Hair follicular keratinocyte (primary cell): ENCODE measurements around the gene PCDH10. TPM values are rescaled to one million over a fixed set of nuclear protein-coding genes. Genes with fewer than 3 reads are reported as not detected.

Experiments used
- total RNA-seq: library from RNA; depleted of rRNA; stranded (reverse); fragments of >200 nt; gene quantifications from 2 replicates; pipeline ENCODE4 v1.2.3, GENCODE V29; 2015

PCDH10 gene, protein sequence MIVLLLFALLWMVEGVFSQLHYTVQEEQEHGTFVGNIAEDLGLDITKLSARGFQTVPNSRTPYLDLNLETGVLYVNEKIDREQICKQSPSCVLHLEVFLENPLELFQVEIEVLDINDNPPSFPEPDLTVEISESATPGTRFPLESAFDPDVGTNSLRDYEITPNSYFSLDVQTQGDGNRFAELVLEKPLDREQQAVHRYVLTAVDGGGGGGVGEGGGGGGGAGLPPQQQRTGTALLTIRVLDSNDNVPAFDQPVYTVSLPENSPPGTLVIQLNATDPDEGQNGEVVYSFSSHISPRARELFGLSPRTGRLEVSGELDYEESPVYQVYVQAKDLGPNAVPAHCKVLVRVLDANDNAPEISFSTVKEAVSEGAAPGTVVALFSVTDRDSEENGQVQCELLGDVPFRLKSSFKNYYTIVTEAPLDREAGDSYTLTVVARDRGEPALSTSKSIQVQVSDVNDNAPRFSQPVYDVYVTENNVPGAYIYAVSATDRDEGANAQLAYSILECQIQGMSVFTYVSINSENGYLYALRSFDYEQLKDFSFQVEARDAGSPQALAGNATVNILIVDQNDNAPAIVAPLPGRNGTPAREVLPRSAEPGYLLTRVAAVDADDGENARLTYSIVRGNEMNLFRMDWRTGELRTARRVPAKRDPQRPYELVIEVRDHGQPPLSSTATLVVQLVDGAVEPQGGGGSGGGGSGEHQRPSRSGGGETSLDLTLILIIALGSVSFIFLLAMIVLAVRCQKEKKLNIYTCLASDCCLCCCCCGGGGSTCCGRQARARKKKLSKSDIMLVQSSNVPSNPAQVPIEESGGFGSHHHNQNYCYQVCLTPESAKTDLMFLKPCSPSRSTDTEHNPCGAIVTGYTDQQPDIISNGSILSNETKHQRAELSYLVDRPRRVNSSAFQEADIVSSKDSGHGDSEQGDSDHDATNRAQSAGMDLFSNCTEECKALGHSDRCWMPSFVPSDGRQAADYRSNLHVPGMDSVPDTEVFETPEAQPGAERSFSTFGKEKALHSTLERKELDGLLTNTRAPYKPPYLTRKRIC
- not detected in 2 replicates for total RNA-seq

DNA sequence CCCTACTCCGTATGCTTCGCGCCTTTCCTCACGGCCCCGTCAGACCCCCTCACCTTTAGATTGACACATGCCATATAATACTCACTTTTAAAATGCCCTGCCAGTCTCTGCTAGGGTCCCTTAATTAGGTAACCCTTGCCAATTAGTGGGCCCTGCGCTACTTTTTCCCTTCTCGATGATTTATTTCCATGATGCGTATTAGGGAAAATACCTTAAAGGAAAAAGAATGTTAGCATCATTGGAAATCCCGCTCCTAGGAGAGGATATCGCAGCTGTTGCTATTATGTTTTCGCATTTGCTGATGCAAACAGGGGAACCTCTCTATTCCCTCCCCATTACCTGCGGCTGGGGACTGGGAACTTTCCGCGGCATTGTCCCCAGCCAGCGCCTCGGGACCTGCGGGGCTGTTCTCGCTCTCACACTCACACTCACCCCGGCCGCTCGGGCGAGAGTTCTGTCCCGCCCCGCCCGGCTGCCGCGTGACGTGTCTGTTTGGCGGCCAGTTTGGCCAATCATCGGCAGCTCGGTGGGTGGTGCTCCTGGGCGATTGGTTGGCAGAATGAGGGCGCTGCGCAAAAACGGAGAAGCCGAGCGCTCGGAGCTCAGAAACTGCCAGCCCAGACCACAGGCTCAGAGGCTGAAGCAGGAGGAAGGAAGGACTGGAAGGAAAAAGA lies at the start of gene PCDH10:
TSS of gene PCDH10 (plus strand) at position 605 of the 674 bp plus-strand sequence. CDS start 847 bp downstream, outside the sequence.

